CD4-positive, alpha-beta T cell treated with Interferon alpha-2 for 1 hour (primary cell): ENCODE data around the gene F12.

Source experiments
- DNase-seq, 2 donors: peaks; one replicate each; pipeline ENCODE4 v3.0.0-alpha.2; 2020 to 2022

F12 gene

DNA sequence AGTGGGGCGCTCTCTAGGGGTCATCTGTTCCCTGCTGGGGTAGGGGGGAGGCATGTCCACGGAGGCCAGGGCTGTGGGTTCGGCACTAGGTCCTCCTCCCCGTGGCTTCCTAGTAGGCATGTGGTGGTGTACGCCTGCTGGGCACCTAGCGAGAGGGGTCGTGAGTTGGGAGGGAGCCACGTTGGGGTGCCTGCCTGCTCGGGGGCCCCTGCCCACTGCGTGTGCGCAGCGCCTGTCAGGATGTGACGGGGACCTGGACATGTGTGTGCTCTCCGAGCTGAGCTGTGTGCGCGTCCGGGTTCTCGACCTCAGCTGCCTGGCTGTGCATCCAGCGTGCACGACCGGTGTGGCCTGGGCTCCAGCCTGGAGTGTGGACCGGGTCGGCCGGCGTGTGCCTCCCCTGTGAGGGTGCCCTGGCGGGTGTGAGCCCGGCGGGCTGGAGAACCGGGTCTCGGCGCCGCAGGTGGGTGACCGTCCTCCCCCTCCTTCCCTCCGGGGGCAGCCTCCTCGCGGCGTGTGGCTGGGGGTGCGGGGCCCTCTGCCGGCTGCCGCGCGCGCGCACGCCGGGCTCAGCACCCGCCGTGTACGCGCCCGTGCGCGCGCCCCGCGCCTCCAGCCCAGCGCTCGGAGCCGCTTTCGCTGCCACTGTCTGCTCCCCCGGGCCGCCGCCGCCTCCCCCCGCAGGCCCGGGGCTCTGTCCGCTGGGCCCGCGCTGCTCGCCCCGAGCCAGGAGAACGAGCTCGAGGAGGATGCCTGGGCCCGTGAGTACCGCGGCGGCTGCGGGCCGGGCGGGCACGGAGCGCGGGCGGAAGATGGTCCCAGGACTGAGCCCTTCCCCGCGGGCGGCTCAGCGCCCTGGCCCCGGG, 37.1 kb upstream of the F12 start, which contains the start of gene PRR7:
Gene PRR7, plus strand, starts transcription at position 615 of the 866 bp plus-strand sequence. CDS start 8,254 bp downstream, outside the sequence.
- DNase-seq: peak; percentile 70 to 84

- no peak for DNase-seq
Observed at GRCh38 chr5:177445917-177446199, 36.5 kb upstream of the F12 start.

DNA sequence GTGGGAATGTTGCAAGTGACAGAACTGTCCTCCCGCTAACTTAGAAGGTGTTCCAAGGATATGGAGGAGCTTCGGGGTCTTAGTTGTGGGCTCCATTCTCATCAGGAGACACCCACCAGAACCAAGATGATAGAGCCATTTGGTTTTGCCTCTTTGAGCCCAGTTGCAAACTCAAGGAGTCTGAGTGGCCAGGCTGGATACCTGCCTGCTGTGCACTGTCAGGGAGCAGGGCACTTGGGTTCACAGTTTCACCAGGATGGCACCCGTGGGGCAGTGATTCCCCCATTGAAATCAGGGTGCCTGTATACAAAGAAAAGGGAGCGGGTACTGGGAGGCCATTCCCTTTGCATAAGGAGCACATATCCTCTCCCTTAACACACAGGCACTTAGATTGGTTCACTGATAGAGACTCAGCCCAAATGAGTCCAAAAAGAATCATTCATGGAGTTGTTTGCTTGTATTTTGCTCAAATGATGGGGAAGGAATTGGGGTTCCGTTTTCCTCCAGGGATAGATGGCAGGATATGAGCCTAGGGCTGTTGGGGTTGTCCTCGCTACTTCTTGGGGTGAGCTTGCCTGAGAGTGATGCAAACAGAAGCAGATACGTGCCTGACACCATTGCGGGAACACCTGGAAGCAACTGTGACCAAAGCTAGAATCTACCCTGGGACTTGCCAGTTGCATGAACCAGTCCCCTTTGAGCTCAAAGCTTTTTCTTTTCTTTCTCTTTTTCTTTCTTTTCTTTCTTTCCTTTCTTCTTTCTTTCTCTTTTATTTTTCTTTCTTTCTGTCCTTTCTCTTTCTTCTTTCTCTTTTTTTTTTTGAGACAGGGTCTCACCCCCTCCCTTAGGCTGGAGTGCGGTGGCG, 35.9 kb upstream of the F12 start:
- DNase-seq: peak in 1 of 2 donors; percentile 61

DNA sequence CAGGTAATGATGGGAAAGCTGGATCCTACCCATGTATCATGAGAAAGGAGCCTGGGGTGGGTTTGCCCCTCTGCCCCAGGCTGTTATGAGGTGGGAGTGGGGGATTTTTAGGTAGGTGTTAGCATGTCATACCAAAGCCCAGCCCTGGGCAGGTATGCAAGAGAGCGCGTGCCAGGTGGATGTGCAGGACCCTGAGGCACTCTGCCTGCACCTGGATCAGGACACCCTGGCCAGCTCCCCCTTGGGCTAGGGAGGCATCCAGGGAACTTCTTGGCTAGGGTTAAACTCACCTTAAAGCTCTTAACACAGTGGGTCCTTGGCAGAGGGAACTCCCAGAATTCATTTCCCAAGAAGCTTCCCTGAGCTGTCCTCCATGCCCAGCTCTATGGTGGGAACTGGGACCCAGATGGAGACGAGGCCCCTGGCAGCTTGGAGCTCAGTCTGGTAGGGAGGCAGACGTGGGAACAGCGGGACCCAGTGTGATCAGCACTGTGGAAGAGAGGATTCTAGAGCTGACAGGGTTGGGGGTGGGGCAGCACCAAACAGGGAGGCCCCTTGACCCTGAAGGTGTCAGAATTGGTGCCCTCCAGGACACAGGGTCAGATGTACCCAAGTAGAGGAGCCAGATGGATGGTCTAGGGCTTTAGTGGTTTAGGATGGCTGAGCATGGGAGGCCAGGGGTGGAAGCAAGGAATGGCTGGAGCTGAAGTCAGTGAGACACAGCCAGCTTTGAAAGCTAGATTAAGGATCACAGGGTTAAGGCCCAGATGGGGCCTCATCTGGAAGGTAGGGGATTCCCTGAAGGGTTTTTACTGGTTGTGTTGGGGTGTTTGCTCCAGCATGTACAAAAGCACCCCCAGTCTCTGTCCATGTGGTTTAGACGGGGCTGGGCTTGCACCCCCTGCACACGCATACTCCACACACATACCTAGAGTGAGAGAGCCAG, 35.0 kb upstream of the F12 start:
- DNase-seq: peak in 1 of 2 donors; percentile 59

DNA sequence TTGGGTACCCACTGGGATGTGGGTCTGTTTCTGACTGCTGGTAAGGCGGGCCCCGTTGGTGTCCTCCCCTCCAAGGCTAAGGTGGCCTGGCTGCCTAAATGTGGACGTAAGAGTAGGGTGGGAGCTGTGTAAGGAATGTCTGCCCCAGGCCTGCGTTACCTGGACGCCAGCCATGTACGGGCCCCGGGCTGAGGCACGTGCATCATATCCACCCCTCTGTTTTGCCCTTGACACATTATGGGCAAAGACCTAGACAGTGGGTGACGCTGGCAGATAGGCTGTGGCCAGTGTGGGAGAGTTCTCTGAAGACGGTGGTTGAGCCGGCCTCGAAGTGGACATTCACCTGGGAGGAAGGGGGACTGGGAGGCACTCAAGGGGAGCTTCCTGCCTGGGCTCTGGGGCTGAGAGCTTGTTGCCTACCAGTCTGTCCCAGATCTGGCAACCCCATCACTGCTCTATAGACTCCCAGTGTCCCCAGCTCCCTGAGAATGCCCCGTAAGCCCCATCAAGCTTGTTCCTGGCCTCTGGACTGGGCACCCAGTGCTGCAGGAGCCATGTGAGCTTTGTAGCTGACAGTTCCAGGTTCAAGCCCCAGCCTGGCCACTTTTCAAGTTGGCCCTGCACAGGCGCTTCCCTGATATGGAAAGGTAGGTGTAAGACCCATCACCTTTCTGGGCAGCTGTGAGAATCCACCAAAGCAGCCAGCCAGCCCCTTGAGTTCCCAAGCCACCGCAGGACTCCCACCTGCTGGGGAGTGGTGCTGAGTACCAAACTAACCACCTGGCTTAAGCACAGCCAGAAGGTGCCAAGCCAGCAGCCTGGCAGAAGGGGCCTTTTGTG, 34.0 kb upstream of the F12 start:
- DNase-seq: no peak

- no peak for DNase-seq
Observed at GRCh38 chr5:177442066-177442826, 32.9 kb upstream of the F12 start.

DNA sequence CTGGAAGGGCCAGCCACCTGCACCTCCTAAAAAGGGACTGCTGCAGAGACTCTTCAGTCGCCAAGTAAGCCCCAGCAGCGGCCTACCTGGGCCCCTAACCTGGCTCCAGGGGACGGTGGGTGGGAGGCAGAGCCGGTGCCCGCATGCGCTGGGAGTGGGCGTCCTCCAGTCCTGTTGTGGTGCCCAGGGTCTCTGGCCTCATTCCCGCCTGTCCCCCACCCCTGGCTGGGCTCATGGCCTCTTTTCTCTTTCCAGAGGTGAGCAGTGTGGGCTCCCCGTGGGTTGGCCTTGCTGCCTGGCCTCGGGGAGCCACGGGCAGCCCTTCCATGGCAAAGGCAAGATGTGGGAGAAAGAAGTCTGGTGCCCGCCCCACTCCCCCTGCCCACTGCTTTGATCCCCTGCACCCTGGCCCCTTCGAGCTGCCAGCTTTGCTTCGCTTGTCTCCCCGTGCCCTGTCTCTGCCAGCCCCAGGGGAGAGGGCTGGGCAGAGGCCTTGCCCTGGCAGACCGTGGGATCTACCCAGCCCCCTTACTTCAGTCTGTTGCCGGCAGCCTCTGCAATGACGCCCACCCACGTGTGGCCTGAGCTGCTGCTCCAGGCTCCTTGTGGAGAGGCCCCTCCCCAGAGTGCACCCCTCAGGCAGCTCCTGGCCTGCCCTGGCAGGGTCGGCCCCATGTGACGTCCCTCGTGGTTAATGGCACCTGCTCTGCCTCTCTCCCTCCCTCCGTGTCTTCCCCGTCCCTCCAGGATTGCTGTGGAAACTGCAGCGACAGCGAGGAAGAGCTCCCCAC, 31.8 kb upstream of the F12 start:
- DNase-seq: no peak

DNA sequence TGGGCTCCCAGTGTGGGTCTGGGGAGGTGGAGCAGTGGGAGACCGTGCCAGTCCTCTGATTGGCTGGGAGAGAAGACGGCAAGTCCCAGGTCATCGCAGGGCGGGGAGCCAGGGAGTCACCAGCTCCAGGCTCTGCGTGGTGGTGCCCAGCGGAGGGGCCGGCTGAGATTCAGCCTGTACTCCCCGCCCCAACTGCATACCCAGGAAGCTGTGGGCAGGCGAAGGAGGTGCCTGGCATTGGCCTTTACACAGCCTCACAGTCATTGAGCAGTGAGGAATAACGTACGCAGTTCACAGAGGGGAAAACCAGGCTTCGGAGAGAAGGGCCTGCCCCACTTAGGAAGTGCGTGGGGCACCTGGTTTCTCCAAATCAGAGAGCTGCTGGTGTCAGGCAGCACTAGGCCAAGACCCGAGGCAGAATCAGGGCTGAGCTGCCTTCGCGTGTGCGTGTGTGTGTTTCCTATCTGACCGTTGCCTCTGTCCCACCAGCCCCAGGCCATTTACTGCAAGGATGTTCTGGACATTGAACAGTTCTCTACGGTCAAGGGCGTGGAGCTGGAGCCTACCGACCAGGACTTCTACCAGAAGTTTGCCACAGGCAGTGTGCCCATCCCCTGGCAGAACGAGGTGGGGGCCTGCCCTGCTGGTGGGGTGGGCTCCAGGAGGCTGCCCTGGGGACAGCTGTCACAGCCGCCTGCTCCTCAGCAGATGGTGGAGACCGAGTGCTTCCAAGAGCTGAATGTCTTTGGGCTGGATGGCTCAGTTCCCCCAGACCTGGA, 31.0 kb upstream of the F12 start:
- DNase-seq: peak; percentile 41 to 78

GRCh38 chr5:177439518-177440053, 30.2 kb upstream of the F12 start:
- no peak for DNase-seq

GRCh38 chr5:177438468-177438867, 29.1 kb upstream of the F12 start:
- no peak for DNase-seq

DNA sequence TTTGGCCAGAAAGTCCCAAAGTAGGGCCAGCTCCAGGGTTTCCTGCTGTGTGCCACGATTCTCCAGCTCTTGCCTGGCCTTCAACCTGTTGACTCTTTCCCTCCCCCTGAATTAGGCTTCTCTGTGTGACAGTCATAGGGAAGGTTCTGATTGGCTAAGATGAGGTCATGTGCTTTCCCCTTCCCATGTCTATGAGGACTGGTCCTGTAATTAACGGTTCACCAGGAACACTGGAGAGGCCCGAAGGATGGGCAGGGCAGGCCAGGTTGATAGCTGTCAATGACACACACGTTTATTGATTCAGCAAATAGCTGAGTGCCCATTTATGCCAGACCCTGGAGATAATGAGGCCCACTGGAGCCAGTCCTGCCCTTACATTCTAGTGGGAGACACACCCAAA, 28.3 kb upstream of the F12 start:
- DNase-seq: no peak

DNA sequence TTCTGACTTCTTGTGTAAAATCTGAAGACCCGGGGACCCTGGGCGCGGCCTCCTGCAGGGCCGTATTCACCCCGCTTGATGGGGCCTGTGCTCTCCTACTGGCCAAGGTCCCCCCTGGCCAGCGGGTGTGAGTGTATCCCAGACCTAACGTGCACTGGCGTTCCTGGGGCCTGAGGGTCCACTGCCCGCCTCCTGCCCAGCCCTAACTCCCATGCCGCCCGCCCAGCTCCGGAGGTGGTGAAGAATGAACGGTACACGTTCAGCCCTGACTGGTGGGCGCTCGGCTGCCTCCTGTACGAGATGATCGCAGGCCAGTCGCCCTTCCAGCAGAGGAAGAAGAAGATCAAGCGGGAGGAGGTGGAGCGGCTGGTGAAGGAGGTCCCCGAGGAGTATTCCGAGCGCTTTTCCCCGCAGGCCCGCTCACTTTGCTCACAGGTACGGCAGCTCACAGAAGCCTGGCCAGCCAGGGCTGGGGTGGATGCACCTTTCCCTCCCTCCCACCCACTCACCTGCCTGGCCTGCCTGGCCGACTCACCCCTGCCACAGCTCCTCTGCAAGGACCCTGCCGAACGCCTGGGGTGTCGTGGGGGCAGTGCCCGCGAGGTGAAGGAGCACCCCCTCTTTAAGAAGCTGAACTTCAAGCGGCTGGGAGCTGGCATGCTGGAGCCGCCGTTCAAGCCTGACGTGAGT, 26.6 kb upstream of the F12 start:
- DNase-seq: no peak

GRCh38 chr5:177434942-177435738, 25.8 kb upstream of the F12 start:
- DNase-seq: no peak

DNA sequence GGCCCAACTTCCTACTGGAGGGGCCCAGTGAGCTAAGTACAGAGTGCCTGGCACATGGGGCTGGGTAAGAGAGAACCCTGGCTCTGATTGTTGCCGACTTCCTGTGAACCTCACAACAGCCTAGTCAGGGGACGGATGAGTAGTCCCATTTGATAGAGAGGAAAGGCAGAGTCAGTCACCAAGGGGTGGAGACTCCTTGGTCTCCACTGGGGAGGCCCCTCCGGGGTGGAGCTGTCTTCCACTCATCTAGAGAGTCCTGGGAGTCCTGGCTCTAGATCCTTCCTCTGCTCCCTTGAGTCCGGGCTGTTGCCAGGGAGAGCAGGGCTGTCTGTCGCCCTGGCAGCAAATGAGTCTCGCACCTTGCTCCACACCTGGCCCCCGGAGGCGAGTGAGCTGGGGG, 25.1 kb upstream of the F12 start:
- peak in 1 of 2 donors; percentile 59 for DNase-seq

DNA sequence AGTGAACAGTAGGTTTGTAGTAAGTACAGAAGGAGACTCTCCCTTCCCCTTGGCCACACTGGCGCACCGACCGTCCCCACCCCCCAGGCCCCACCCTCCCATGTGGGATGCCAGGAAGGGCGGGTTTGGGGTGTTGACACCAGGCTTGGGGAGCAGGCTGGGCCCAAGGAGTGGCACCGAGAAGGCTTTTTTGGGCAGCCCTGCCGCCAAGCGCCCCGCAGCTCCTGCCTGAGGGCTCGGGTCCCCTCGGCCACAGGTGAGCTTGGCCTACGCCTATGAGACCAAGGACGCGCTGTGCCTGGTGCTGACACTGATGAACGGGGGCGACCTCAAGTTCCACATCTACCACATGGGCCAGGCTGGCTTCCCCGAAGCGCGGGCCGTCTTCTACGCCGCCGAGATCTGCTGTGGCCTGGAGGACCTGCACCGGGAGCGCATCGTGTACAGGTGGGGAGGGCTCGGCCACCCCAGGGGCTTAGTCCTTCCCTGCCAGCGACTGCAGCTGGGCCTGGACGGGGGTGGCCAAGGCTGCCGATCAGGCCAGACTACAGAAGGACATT, 24.4 kb upstream of the F12 start:
- DNase-seq: no peak

DNA sequence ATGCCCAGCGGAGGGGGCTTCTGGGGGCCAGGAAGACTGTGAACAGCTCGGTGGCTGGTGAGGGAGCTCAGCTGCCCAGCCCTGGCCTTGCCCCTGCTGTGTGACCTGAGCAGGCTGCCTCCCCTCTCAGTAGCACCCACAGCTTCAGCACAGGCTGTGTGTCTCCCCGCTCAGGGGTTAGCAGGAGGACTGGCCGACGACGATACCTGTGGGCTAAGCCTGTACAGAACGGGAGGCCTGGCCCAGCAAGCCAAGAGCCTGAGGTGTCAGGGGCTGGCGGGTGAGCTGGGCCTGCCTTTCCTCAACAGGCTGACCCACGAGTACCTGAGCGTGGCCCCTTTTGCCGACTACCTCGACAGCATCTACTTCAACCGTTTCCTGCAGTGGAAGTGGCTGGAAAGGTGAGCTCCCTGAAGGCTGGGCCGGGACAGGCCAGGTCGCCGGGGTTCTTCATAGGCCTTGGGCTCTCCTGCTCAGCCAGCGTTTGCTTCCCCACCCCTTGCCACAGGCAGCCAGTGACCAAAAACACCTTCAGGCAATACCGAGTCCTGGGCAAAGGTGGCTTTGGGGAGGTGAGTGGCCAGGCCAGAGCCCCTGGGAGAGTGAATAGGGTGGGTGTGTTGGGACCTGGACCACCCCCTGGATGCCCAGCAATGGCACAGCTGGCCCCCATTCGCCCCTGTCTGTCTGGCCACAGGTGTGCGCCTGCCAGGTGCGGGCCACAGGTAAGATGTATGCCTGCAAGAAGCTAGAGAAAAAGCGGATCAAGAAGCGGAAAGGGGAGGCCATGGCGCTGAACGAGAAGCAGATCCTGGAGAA, 23.7 kb upstream of the F12 start:
- DNase-seq: no peak
